NK-92 (cell line): ENCODE results near the gene SAMD1.
"Not testable (repeated sequence)": the region's sequence is repeated elsewhere in the genome, so short reads cannot be mapped to it uniquely, and the experiment has no call there.

Source experiments
- DNase-seq: peaks from one replicate; lab custom pipeline; 2025; ENCODE audit not compliant: unreplicated experiment; lab: John Stamatoyannopoulos, UW

SAMD1 gene

GRCh38 chr19:14061751-14062557 lies 28.6 kb downstream of the SAMD1 start, which contains the start of gene PALM3:
TSS of gene PALM3 (minus strand) at chr19:14062076. CDS start at chr19:14061980, 96 bp downstream.
- no peak for DNase-seq

GRCh38 chr19:14061081-14061749 lies 29.3 kb downstream of the SAMD1 start:
- no peak for DNase-seq

GRCh38 chr19:14059652-14060155 lies 30.8 kb downstream of the SAMD1 start:
- DNase-seq = no peak

- no peak for DNase-seq
These were observed 31.5 kb downstream of the SAMD1 start for GRCh38 chr19:14059093-14059480.

- DNase-seq = no peak
These were observed 32.1 kb downstream of the SAMD1 start for GRCh38 chr19:14058182-14059092.

GRCh38 chr19:14056741-14057356 lies 33.7 kb downstream of the SAMD1 start:
- no peak for DNase-seq

GRCh38 chr19:14056069-14056666 lies 34.4 kb downstream of the SAMD1 start:
- no peak for DNase-seq

GRCh38 chr19:14055396-14055795 lies 35.2 kb downstream of the SAMD1 start:
- no peak for DNase-seq

- DNase-seq = no peak
These were observed 35.8 kb downstream of the SAMD1 start for GRCh38 chr19:14054721-14055120.

GRCh38 chr19:14054099-14054498 lies 36.5 kb downstream of the SAMD1 start:
- no peak for DNase-seq

GRCh38 chr19:14053500-14053899 lies 37.1 kb downstream of the SAMD1 start:
- DNase-seq = no peak

GRCh38 chr19:14053032-14053431 lies 37.5 kb downstream of the SAMD1 start:
- no peak for DNase-seq

- DNase-seq = no peak
These were observed 38.1 kb downstream of the SAMD1 start for GRCh38 chr19:14052470-14052869.

- no peak for DNase-seq
These were observed 38.6 kb downstream of the SAMD1 start for GRCh38 chr19:14051980-14052379.

- DNase-seq = not testable (repeated sequence)
These were observed 39.6 kb downstream of the SAMD1 start for GRCh38 chr19:14050961-14051360.

- no peak for DNase-seq
These were observed 40.0 kb downstream of the SAMD1 start for GRCh38 chr19:14050512-14050911.

GRCh38 chr19:14048443-14049153 lies 42.0 kb downstream of the SAMD1 start:
- DNase-seq = no peak

GRCh38 chr19:14047866-14048265 lies 42.7 kb downstream of the SAMD1 start:
- DNase-seq = not testable (repeated sequence)
